GM06990 (cell line): ENCODE data around the gene MAP2K7.

Experiments used
- DNase-seq: peaks from one replicate; pipeline ENCODE4 v3.0.0-alpha.2; 2011; ENCODE audit not compliant: insufficient read length; ENCODE audit errors: extremely low read depth
- H3K27me3 ChIP-seq: replicated peaks from 2 replicates; pipeline ENCODE4 v1.6.0; 2011; ENCODE audit warnings: low read length; ENCODE audit not compliant: control insufficient read depth, insufficient read depth
- H3K36me3 ChIP-seq: 2 replicates; pipeline ENCODE4 v1.5.1; 2011; ENCODE audit warnings: low read length; ENCODE audit not compliant: control insufficient read depth, insufficient read depth
- H3K4me3 ChIP-seq: replicated peaks from 2 replicates; pipeline ENCODE4 v1.5.1; 2011; ENCODE audit warnings: low read depth, mild to moderate bottlenecking, control low read depth, low read length
- TF ChIP-seq, protein P1 (sequence below): IDR thresholded peaks from 2 replicates; pipeline ENCODE4 v1.5.1; 2011; ENCODE audit warnings: low read length, control low read depth, mild to moderate bottlenecking, inconsistent platforms; ENCODE audit not compliant: insufficient read depth, poor library complexity, severe bottlenecking

Gene MAP2K7

DNA sequence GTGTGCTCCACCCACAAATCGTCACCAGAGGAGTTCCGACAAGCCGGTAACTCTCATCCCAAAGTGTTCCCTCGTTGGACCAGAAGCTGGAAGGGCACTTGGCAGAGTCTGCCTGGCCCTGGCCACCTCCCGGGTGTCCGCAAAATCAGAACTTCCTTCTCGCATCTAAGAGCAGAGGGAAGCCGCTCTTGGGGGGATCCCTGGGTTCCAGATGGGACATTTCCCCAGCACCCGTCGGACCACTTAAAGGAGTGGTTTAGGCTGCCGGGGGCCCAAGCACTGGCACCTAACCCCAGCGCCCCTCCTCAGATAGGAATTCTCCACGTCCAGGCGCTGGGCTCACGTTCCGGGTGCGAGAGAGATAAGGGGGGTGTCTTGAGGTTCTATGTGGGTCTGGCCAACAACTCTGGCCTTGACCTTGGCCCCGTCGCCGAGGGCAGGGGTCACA lies 857 bp upstream of the MAP2K7 start:
- no peak for DNase-seq
- Histone ChIP-seq H3K27me3 (no peaks in the 10 kb centered on the region), H3K36me3 (peaks cover 2% of the 10 kb centered on the region; the same call in 1 of the 2 replicates), H3K4me3 (peak overlapping the region; percentile 68)
- TF ChIP-seq, protein P1, sequence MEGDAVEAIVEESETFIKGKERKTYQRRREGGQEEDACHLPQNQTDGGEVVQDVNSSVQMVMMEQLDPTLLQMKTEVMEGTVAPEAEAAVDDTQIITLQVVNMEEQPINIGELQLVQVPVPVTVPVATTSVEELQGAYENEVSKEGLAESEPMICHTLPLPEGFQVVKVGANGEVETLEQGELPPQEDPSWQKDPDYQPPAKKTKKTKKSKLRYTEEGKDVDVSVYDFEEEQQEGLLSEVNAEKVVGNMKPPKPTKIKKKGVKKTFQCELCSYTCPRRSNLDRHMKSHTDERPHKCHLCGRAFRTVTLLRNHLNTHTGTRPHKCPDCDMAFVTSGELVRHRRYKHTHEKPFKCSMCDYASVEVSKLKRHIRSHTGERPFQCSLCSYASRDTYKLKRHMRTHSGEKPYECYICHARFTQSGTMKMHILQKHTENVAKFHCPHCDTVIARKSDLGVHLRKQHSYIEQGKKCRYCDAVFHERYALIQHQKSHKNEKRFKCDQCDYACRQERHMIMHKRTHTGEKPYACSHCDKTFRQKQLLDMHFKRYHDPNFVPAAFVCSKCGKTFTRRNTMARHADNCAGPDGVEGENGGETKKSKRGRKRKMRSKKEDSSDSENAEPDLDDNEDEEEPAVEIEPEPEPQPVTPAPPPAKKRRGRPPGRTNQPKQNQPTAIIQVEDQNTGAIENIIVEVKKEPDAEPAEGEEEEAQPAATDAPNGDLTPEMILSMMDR, result no peak

DNA sequence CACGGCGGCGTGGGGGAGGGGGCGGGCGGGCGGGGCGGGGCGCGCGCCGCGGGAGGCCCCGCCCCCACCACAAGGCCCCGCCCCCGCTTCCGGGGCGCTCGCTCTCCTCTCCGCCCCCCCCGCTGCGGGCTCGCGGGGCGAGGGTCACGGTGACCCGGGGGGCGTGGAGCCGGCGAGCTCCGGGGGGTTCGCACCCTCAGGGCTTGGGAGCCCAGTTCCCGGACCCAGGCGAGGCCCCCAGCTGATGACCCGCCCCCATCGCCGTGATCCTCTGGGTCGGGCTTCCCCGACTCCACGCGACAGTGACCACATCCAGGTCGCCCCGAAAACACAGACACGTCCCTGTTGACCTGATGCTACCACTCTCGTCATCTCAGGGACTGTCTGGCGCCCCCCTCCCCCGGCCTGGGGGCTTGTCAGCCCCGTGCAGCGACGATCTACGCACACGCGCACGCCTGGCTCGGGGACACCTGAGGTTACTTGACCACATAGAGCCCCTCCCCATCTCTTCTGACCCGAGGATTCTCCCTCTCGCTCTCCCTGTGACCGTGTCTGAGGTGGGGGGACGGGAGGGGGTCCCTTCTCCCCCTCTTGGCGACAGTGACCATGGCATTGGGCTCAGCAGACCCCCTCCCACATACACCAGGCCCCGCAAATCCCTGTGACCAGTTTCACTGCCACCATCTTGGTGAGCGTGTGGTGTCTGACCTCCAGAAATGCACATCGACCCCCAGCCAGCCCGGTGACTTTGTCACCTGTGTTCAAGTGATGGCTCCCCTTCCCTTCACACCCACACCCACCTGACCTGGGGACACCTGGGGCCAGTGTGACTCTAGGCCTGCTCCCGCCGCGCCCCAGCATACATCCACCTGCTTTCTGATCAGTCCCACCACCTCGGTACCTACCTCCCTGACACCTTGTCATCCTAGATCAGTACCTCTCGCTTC lies 670 bp downstream of the MAP2K7 start:
- TF ChIP-seq, protein P1, result no peak
- peak; percentile 69 for DNase-seq

GRCh38 chr19:7905268-7905667 lies 1.6 kb downstream of the MAP2K7 start:
- H3K36me3 ChIP-seq, result peaks cover 3% of the 10 kb centered on the region
- TF ChIP-seq, protein P1, result no peak
- H3K27me3 ChIP-seq, result no peaks in the 10 kb centered on the region
- DNase-seq, result no peak
- H3K4me3 ChIP-seq, result peak overlapping the region; percentile 88

More for the DNA sequence above, 670 bp downstream of the MAP2K7 start:
- Histone ChIP-seq H3K27me3 (no peaks in the 10 kb centered on the region), H3K36me3 (peaks cover 3% of the 10 kb centered on the region), H3K4me3 (peak overlapping the region; percentile 88)

GRCh38 chr19:7905859-7906258 lies 2.2 kb downstream of the MAP2K7 start:
- Histone ChIP-seq H3K4me3 (no peak overlapping the region), H3K36me3 (peaks cover 5% of the 10 kb centered on the region), H3K27me3 (no peaks in the 10 kb centered on the region)
- TF ChIP-seq, protein P1, result no peak
- no peak for DNase-seq

DNA sequence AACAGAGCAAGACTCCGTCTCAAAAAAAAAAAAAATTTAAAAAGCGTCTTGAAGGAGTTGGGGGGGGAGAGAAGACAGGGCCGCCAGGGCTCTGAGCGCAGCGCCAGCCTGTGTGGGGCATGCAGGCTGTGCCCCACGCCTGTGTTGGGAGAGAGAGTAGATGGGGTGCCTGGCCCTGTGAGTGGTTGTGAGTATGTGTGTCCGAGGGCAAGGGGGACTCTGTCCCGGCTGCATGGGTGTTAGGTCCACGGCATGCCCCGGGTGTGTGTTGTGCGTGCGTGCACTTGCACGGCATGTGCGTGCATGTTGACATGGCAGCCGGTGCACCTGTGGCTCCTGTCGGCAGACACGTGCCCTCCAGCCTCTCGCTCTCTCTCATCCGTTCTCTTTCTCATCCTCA lies 3.4 kb downstream of the MAP2K7 start:
- Histone ChIP-seq H3K4me3 (no peak overlapping the region), H3K36me3 (peaks cover 8% of the 10 kb centered on the region), H3K27me3 (no peaks in the 10 kb centered on the region)
- peak; percentile 25 for DNase-seq
- TF ChIP-seq, protein P1, result no peak
